Measurements from ENCODE around the gene FARP1.

FARP1 gene

GRCh38 chr13:98123176-98123575 is 19.7 kb upstream of the FARP1 start:
- Histone ChIP-seq H3F3A (ENCODE audit: control insufficient read depth, insufficient read depth) (no peaks in the 10 kb centered on the region), H3K9me2 (replicated peaks; ENCODE audit: control insufficient read depth, low read length) (no peaks in the 10 kb centered on the region), H3K4me1 (ENCODE audit: control insufficient read depth, low read length) (no peaks in the 10 kb centered on the region), H4K20me1 (ENCODE audit: control insufficient read depth, insufficient read depth, low read depth, low read length) (no peaks in the 10 kb centered on the region), H3K4me2 (ENCODE audit: low read length) (no peak overlapping the region), H3K79me2 (ENCODE audit: control insufficient read depth, low read length) (no peaks in the 10 kb centered on the region), H3K9me3 (ENCODE audit: control insufficient read depth, insufficient read depth, low read length) (no peaks in the 10 kb centered on the region), H3K36me3 (ENCODE audit: control insufficient read depth, low read length) (no peaks in the 10 kb centered on the region), H3K4me3 (ENCODE audit: low read length) (no peak overlapping the region), H3K27me3 (ENCODE audit: control insufficient read depth, low read length) (no peaks in the 10 kb centered on the region), H3K27ac (ENCODE audit: low read depth, low read length) (no peak overlapping the region)
- TF ChIP-seq EZH2phosphoT487 (IDR thresholded peaks at IDR 0.05; ENCODE audit: borderline replicate concordance, low read length) = no peak
- TF ChIP-seq CTCF (IDR thresholded peaks at IDR 0.05; ENCODE audit: low read depth, low read length, poor library complexity, severe bottlenecking) = no peak

- no peaks in the 10 kb centered on the region for H3K27me3 ChIP-seq (ENCODE audit: control insufficient read depth, low read length)
- no peaks in the 10 kb centered on the region for H3K36me3 ChIP-seq (ENCODE audit: control insufficient read depth, low read length)
- H3K9me2 ChIP-seq (replicated peaks; ENCODE audit: control insufficient read depth, low read length) = no peaks in the 10 kb centered on the region
- no peaks in the 10 kb centered on the region for H3K79me2 ChIP-seq (ENCODE audit: control insufficient read depth, low read length)
- H3K4me1 ChIP-seq (ENCODE audit: control insufficient read depth, low read length) = no peaks in the 10 kb centered on the region
- H3K4me3 ChIP-seq (ENCODE audit: low read length) = no peak overlapping the region
- H3K9me3 ChIP-seq (ENCODE audit: control insufficient read depth, insufficient read depth, low read length) = no peaks in the 10 kb centered on the region
- no peak for TF ChIP-seq CTCF (IDR thresholded peaks at IDR 0.05; ENCODE audit: low read depth, low read length, poor library complexity, severe bottlenecking)
- TF ChIP-seq EZH2phosphoT487 (IDR thresholded peaks at IDR 0.05; ENCODE audit: borderline replicate concordance, low read length) = no peak
- H3K4me2 ChIP-seq (ENCODE audit: low read length) = no peak overlapping the region
- no peaks in the 10 kb centered on the region for H3F3A ChIP-seq (ENCODE audit: control insufficient read depth, insufficient read depth)
- no peak overlapping the region for H3K27ac ChIP-seq (ENCODE audit: low read depth, low read length)
- no peaks in the 10 kb centered on the region for H4K20me1 ChIP-seq (ENCODE audit: control insufficient read depth, insufficient read depth, low read depth, low read length)
These were observed 13.7 kb upstream of the FARP1 start for GRCh38 chr13:98129059-98129746.

GRCh38 chr13:98133946-98134345 is 8.9 kb upstream of the FARP1 start:
- TF ChIP-seq CTCF (IDR thresholded peaks at IDR 0.05; ENCODE audit: low read depth, low read length, poor library complexity, severe bottlenecking) = no peak
- TF ChIP-seq EZH2phosphoT487 (IDR thresholded peaks at IDR 0.05; ENCODE audit: borderline replicate concordance, low read length) = no peak
- Histone ChIP-seq H3K9me2 (replicated peaks; ENCODE audit: control insufficient read depth, low read length) (no peaks in the 10 kb centered on the region), H3K79me2 (ENCODE audit: control insufficient read depth, low read length) (no peaks in the 10 kb centered on the region), H3F3A (ENCODE audit: control insufficient read depth, insufficient read depth) (no peaks in the 10 kb centered on the region), H3K4me1 (ENCODE audit: control insufficient read depth, low read length) (no peaks in the 10 kb centered on the region), H3K27ac (ENCODE audit: low read depth, low read length) (no peak overlapping the region), H3K36me3 (ENCODE audit: control insufficient read depth, low read length) (no peaks in the 10 kb centered on the region), H3K4me2 (ENCODE audit: low read length) (no peak overlapping the region), H3K27me3 (ENCODE audit: control insufficient read depth, low read length) (no peaks in the 10 kb centered on the region), H3K9me3 (ENCODE audit: control insufficient read depth, insufficient read depth, low read length) (no peaks in the 10 kb centered on the region), H4K20me1 (ENCODE audit: control insufficient read depth, insufficient read depth, low read depth, low read length) (no peaks in the 10 kb centered on the region), H3K4me3 (ENCODE audit: low read length) (no peak overlapping the region)

Measured in DOHH2 (cell line).